ENCODE data around the gene TET3. TPM values are rescaled to one million over a fixed set of nuclear protein-coding genes. Genes with fewer than 3 reads are reported as not detected.

The TET3 gene
- total RNA-seq, 2 experiments from 2014 or later = 14.4 to 15.2 TPM

GRCh38 chr2:73969356-73969755 lies 15.4 kb upstream of the TET3 start:
- Mint-ChIP-seq H3K36me3 (ENCODE audit: low read depth) (no peaks in the 10 kb centered on the region), H3K27me3 (ENCODE audit: low read depth) (no peaks in the 10 kb centered on the region), H3K4me3 (no peak overlapping the region), H3K27ac (no peak overlapping the region), H3K4me1 (ENCODE audit: low read depth) (peaks cover 64% of the 10 kb centered on the region), H3K9me3 (no peaks in the 10 kb centered on the region)
- intact Hi-C loops (cut with micrococcal nuclease) = no loop called here
- CTCF ChIA-PET = interaction anchor here (1.1 to 1.2 kb wide), 2 partner anchors 9 to 12 kb away, joined by 3 read pairs; no protein-coding TSS in a partner anchor
- DNase-seq = peak; percentile 51

- Mint-ChIP-seq H3K4me3 (peak overlapping the region; percentile 51), H3K9me3 (no peaks in the 10 kb centered on the region)
These were observed 14.4 kb upstream of the TET3 start for GRCh38 chr2:73970141-73970803.

GRCh38 chr2:73970850-73971471 lies 13.7 kb upstream of the TET3 start:
- DNase-seq = peak; percentile 76
- Mint-ChIP-seq H3K27ac (peak overlapping the region; percentile 79), H3K36me3 (ENCODE audit: low read depth) (no peaks in the 10 kb centered on the region), H3K27me3 (ENCODE audit: low read depth) (no peaks in the 10 kb centered on the region), H3K9me3 (no peaks in the 10 kb centered on the region), H3K4me3 (peak overlapping the region; percentile 61), H3K4me1 (ENCODE audit: low read depth) (peaks cover 59% of the 10 kb centered on the region)
- intact Hi-C loops (cut with micrococcal nuclease) = loop anchor here (1.0 kb wide), 3 partner anchors 8 to 32 kb away; no protein-coding TSS in a partner anchor
- CTCF ChIA-PET = interaction anchor here (0.6 to 1.4 kb wide), 7 partner anchors 9 to 793 kb away, joined by 3 to 4 read pairs (median 3); no protein-coding TSS in a partner anchor

More at GRCh38 chr2:73970141-73970803, 14.4 kb upstream of the TET3 start:
- Mint-ChIP-seq H3K27ac (peak overlapping the region; percentile 79), H3K27me3 (ENCODE audit: low read depth) (no peaks in the 10 kb centered on the region), H3K4me1 (ENCODE audit: low read depth) (peaks cover 56% of the 10 kb centered on the region), H3K36me3 (ENCODE audit: low read depth) (no peaks in the 10 kb centered on the region)
- intact Hi-C loops (cut with micrococcal nuclease) = no loop called here
- no peak for DNase-seq
- CTCF ChIA-PET = interaction anchor here (1.1 to 1.4 kb wide), 7 partner anchors 10 to 146 kb away, joined by 3 to 4 read pairs (median 3); no protein-coding TSS in a partner anchor

- intact Hi-C loops (cut with micrococcal nuclease) = loop anchor here (1.0 kb wide), 3 partner anchors 8 to 32 kb away; no protein-coding TSS in a partner anchor
- no peak overlapping the region for H3K27ac Mint-ChIP-seq
- H3K9me3 Mint-ChIP-seq = no peaks in the 10 kb centered on the region
- DNase-seq = no peak
- H3K4me1 Mint-ChIP-seq (ENCODE audit: low read depth) = peaks cover 59% of the 10 kb centered on the region
- no peak overlapping the region for H3K4me3 Mint-ChIP-seq
- CTCF ChIA-PET = interaction anchor here (0.6 to 1.4 kb wide), 4 partner anchors 8 to 794 kb away, joined by 3 to 4 read pairs (median 3); no protein-coding TSS in a partner anchor
- no peaks in the 10 kb centered on the region for H3K27me3 Mint-ChIP-seq (ENCODE audit: low read depth)
- no peaks in the 10 kb centered on the region for H3K36me3 Mint-ChIP-seq (ENCODE audit: low read depth)
These were observed 13.0 kb upstream of the TET3 start for GRCh38 chr2:73971722-73972121.

- DNase-seq = no peak
- CTCF ChIA-PET = no interaction called here
- H3K27me3 Mint-ChIP-seq (ENCODE audit: low read depth) = no peaks in the 10 kb centered on the region
- peaks cover 66% of the 10 kb centered on the region for H3K4me1 Mint-ChIP-seq (ENCODE audit: low read depth)
- intact Hi-C loops (cut with micrococcal nuclease) = no loop called here
- no peaks in the 10 kb centered on the region for H3K36me3 Mint-ChIP-seq (ENCODE audit: low read depth)
- H3K27ac Mint-ChIP-seq = no peak overlapping the region
- no peaks in the 10 kb centered on the region for H3K9me3 Mint-ChIP-seq
- no peak overlapping the region for H3K4me3 Mint-ChIP-seq
These were observed 11.9 kb upstream of the TET3 start for GRCh38 chr2:73972846-73973245.

- CTCF ChIA-PET = interaction anchor here (0.6 to 0.8 kb wide), 2 partner anchors 11 to 23 kb away, joined by 3 to 4 read pairs; no protein-coding TSS in a partner anchor
- Mint-ChIP-seq H3K27ac (no peak overlapping the region), H3K9me3 (no peaks in the 10 kb centered on the region), H3K4me3 (no peak overlapping the region), H3K27me3 (ENCODE audit: low read depth) (no peaks in the 10 kb centered on the region), H3K36me3 (ENCODE audit: low read depth) (no peaks in the 10 kb centered on the region), H3K4me1 (ENCODE audit: low read depth) (peaks cover 66% of the 10 kb centered on the region)
- intact Hi-C loops (cut with micrococcal nuclease) = no loop called here
- DNase-seq = no peak
These were observed 9.0 kb upstream of the TET3 start for GRCh38 chr2:73975731-73976130.

GRCh38 chr2:73976803-73977202 lies 7.9 kb upstream of the TET3 start:
- no peak overlapping the region for H3K4me3 Mint-ChIP-seq

GRCh38 chr2:73977466-73977865 lies 7.2 kb upstream of the TET3 start:
- Mint-ChIP-seq H3K4me1 (ENCODE audit: low read depth) (peaks cover 64% of the 10 kb centered on the region), H3K27ac (no peak overlapping the region), H3K36me3 (ENCODE audit: low read depth) (no peaks in the 10 kb centered on the region), H3K4me3 (no peak overlapping the region), H3K27me3 (ENCODE audit: low read depth) (no peaks in the 10 kb centered on the region), H3K9me3 (no peaks in the 10 kb centered on the region)
- intact Hi-C loops (cut with micrococcal nuclease) = no loop called here
- DNase-seq = no peak
- CTCF ChIA-PET = interaction anchor here (1.0 kb wide), 1 partner anchor 173 kb away, joined by 3 read pairs; no protein-coding TSS in a partner anchor

More at GRCh38 chr2:73976803-73977202, 7.9 kb upstream of the TET3 start:
- Mint-ChIP-seq H3K9me3 (no peaks in the 10 kb centered on the region), H3K36me3 (ENCODE audit: low read depth) (no peaks in the 10 kb centered on the region), H3K27ac (no peak overlapping the region), H3K4me1 (ENCODE audit: low read depth) (peaks cover 66% of the 10 kb centered on the region), H3K27me3 (ENCODE audit: low read depth) (no peaks in the 10 kb centered on the region)
- intact Hi-C loops (cut with micrococcal nuclease) = no loop called here
- CTCF ChIA-PET = interaction anchor here (1.0 kb wide), 1 partner anchor 174 kb away, joined by 3 read pairs; no protein-coding TSS in a partner anchor
- no peak for DNase-seq

- DNase-seq = peak; percentile 93
- CTCF ChIA-PET = interaction anchor here (0.8 to 1.4 kb wide), 3 partner anchors 12 to 155 kb away, joined by 3 to 4 read pairs (median 4); no protein-coding TSS in a partner anchor
- Mint-ChIP-seq H3K9me3 (no peaks in the 10 kb centered on the region), H3K4me3 (peak overlapping the region; percentile 53), H3K27me3 (ENCODE audit: low read depth) (no peaks in the 10 kb centered on the region), H3K36me3 (ENCODE audit: low read depth) (no peaks in the 10 kb centered on the region), H3K4me1 (ENCODE audit: low read depth) (peaks cover 62% of the 10 kb centered on the region), H3K27ac (peak overlapping the region; percentile 88)
- intact Hi-C loops (cut with micrococcal nuclease) = loop anchor here (1.0 kb wide), 5 partner anchors 8 to 53 kb away; partner anchors contain the start of gene DGUOK
These were observed 5.7 kb upstream of the TET3 start for GRCh38 chr2:73979021-73979420.

- CTCF ChIA-PET = interaction anchor here (1.0 to 1.4 kb wide), 2 partner anchors 9 to 155 kb away, joined by 4 read pairs; no protein-coding TSS in a partner anchor
These were observed 5.0 kb upstream of the TET3 start for GRCh38 chr2:73979686-73980085.

GRCh38 chr2:73980566-73980965 lies 4.1 kb upstream of the TET3 start:
- no peaks in the 10 kb centered on the region for H3K27me3 Mint-ChIP-seq (ENCODE audit: low read depth)

More at GRCh38 chr2:73979686-73980085, 5.0 kb upstream of the TET3 start:
- Mint-ChIP-seq H3K27ac (peak overlapping the region; percentile 88), H3K9me3 (no peaks in the 10 kb centered on the region), H3K4me3 (peak overlapping the region; percentile 53), H3K36me3 (ENCODE audit: low read depth) (no peaks in the 10 kb centered on the region), H3K4me1 (ENCODE audit: low read depth) (peaks cover 62% of the 10 kb centered on the region), H3K27me3 (ENCODE audit: low read depth) (no peaks in the 10 kb centered on the region)
- DNase-seq = peak; percentile 32
- intact Hi-C loops (cut with micrococcal nuclease) = loop anchor here (1.0 to 5.0 kb wide), 6 partner anchors 8 to 868 kb away; partner anchors contain the start of gene DGUOK

More at GRCh38 chr2:73980566-73980965, 4.1 kb upstream of the TET3 start:
- no peak for DNase-seq
- H3K4me3 Mint-ChIP-seq = peak overlapping the region; percentile 53
- no peaks in the 10 kb centered on the region for H3K9me3 Mint-ChIP-seq
- CTCF ChIA-PET = interaction anchor here (0.6 to 1.1 kb wide), 4 partner anchors 9 to 472 kb away, joined by 3 to 5 read pairs (median 4); no protein-coding TSS in a partner anchor
- no peak overlapping the region for H3K27ac Mint-ChIP-seq
- peaks cover 62% of the 10 kb centered on the region for H3K4me1 Mint-ChIP-seq (ENCODE audit: low read depth)
- H3K36me3 Mint-ChIP-seq (ENCODE audit: low read depth) = no peaks in the 10 kb centered on the region
- intact Hi-C loops (cut with micrococcal nuclease) = loop anchor here (5.0 kb wide), 1 partner anchor 867 kb away; no protein-coding TSS in a partner anchor
